ENCODE measurements around the gene CPT1C. TPM values are rescaled to one million over a fixed set of nuclear protein-coding genes. Genes with fewer than 3 reads are reported as not detected.

The CPT1C gene
- total RNA-seq, 1 experiment from 2014 or later: not detected

GRCh38 chr19:49758292-49758691, 67.4 kb downstream of the CPT1C start:
- Histone ChIP-seq H3K4me3 (no peak overlapping the region), H3K27me3 (no peaks in the 10 kb centered on the region), H3K36me3 (no peaks in the 10 kb centered on the region), H3K9me3 (peaks cover 5% of the 10 kb centered on the region; the same call in 1 of the 2 replicates)
- peak; percentile 38 for DNase-seq

- H3K27me3 ChIP-seq: no peaks in the 10 kb centered on the region
- H3K36me3 ChIP-seq: no peaks in the 10 kb centered on the region
- H3K9me3 ChIP-seq: peaks cover 3% of the 10 kb centered on the region; the same call in 1 of the 2 replicates
- DNase-seq: no peak
- H3K4me3 ChIP-seq: no peak overlapping the region
These were observed 70.3 kb downstream of the CPT1C start for GRCh38 chr19:49761249-49761624.

GRCh38 chr19:49761625-49762311, 70.9 kb downstream of the CPT1C start:
- H3K4me3 ChIP-seq: no peak overlapping the region
- H3K36me3 ChIP-seq: no peaks in the 10 kb centered on the region
- peaks cover 2% of the 10 kb centered on the region; the same call in 1 of the 2 replicates for H3K9me3 ChIP-seq
- no peak for DNase-seq
- no peaks in the 10 kb centered on the region for H3K27me3 ChIP-seq

GRCh38 chr19:49763230-49763629, 72.3 kb downstream of the CPT1C start, which contains the start of gene TSKS:
Gene TSKS (minus strand): TSS chr19:49763306. CDS start chr19:49763247, 59 bp downstream.
- Histone ChIP-seq H3K9me3 (no peaks in the 10 kb centered on the region), H3K27me3 (no peaks in the 10 kb centered on the region), H3K36me3 (no peaks in the 10 kb centered on the region), H3K4me3 (no peak within 1 kb of the TSS)
- no peak for DNase-seq

Other genes with a start within 250 kb of the CPT1C start
- not detected in 2 replicates for gene SLC17A7, start 249.6 kb upstream of the CPT1C start, total RNA-seq (2014; rRNA removed; shearing (Covaris generic); ENCODE audit: low replicate concordance)
- gene PIH1D1, start 239.3 kb upstream of the CPT1C start, total RNA-seq (2014; rRNA removed; shearing (Covaris generic); ENCODE audit: low replicate concordance): 121 and 144 TPM in 2 replicates
- gene ALDH16A1, start 237.9 kb upstream of the CPT1C start, total RNA-seq (2014; rRNA removed; shearing (Covaris generic); ENCODE audit: low replicate concordance): 86.4 and 89.0 TPM in 2 replicates
- 0.25 and 5.0 TPM in 2 replicates for gene FLT3LG, start 216.9 kb upstream of the CPT1C start, total RNA-seq (2014; rRNA removed; shearing (Covaris generic); ENCODE audit: low replicate concordance)
- 1,730 and 3,823 TPM in 2 replicates for gene RPL13A, start 203.5 kb upstream of the CPT1C start, total RNA-seq (2014; rRNA removed; shearing (Covaris generic); ENCODE audit: low replicate concordance)
- gene RPS11, start 194.7 kb upstream of the CPT1C start, total RNA-seq (2014; rRNA removed; shearing (Covaris generic); ENCODE audit: low replicate concordance): 2,408 and 3,564 TPM in 2 replicates
- gene FCGRT, start 178.5 kb upstream of the CPT1C start, total RNA-seq (2014; rRNA removed; shearing (Covaris generic); ENCODE audit: low replicate concordance): 29.6 and 58.0 TPM in 2 replicates
- gene RCN3, start 163.1 kb upstream of the CPT1C start, total RNA-seq (2014; rRNA removed; shearing (Covaris generic); ENCODE audit: low replicate concordance): 131 and 183 TPM in 2 replicates
- 46.1 and 109 TPM in 2 replicates for gene NOSIP, start 110.6 kb upstream of the CPT1C start, total RNA-seq (2014; rRNA removed; shearing (Covaris generic); ENCODE audit: low replicate concordance)
- gene PRRG2, start 109.8 kb upstream of the CPT1C start, total RNA-seq (2014; rRNA removed; shearing (Covaris generic); ENCODE audit: low replicate concordance): 0.20 TPM in 1 of 2 replicates, not detected in the other
- 1.2 and 1.8 TPM in 2 replicates for gene PRR12, start 99.9 kb upstream of the CPT1C start, total RNA-seq (2014; rRNA removed; shearing (Covaris generic); ENCODE audit: low replicate concordance)
- 66.4 and 72.7 TPM in 2 replicates for gene RRAS, start 51.0 kb upstream of the CPT1C start, total RNA-seq (2014; rRNA removed; shearing (Covaris generic); ENCODE audit: low replicate concordance)
- gene SCAF1, start 48.9 kb upstream of the CPT1C start, total RNA-seq (2014; rRNA removed; shearing (Covaris generic); ENCODE audit: low replicate concordance): 13.4 and 22.7 TPM in 2 replicates
- gene IRF3, start 25.3 kb upstream of the CPT1C start, total RNA-seq (2014; rRNA removed; shearing (Covaris generic); ENCODE audit: low replicate concordance): 64.1 and 104 TPM in 2 replicates
- 3.0 TPM in 1 of 2 replicates, not detected in the other for gene BCL2L12, start 25.2 kb upstream of the CPT1C start, total RNA-seq (2014; rRNA removed; shearing (Covaris generic); ENCODE audit: low replicate concordance)
- 705 and 777 TPM in 2 replicates for gene PRMT1, start 13.8 kb upstream of the CPT1C start, total RNA-seq (2014; rRNA removed; shearing (Covaris generic); ENCODE audit: low replicate concordance)
- gene ADM5, start 1.5 kb upstream of the CPT1C start, total RNA-seq (2014; rRNA removed; shearing (Covaris generic); ENCODE audit: low replicate concordance): 0.33 and 1.4 TPM in 2 replicates
- not detected in 2 replicates for gene TSKS, start 72.2 kb downstream of the CPT1C start, total RNA-seq (2014; rRNA removed; shearing (Covaris generic); ENCODE audit: low replicate concordance)
- gene AP2A1, start 75.9 kb downstream of the CPT1C start, total RNA-seq (2014; rRNA removed; shearing (Covaris generic); ENCODE audit: low replicate concordance): 83.8 and 115 TPM in 2 replicates
- gene FUZ, start 122.2 kb downstream of the CPT1C start, total RNA-seq (2014; rRNA removed; shearing (Covaris generic); ENCODE audit: low replicate concordance): 8.2 and 31.4 TPM in 2 replicates
- 27.6 and 45.1 TPM in 2 replicates for gene MED25, start 127.2 kb downstream of the CPT1C start, total RNA-seq (2014; rRNA removed; shearing (Covaris generic); ENCODE audit: low replicate concordance)
- gene PTOV1, start 160.0 kb downstream of the CPT1C start, total RNA-seq (2014; rRNA removed; shearing (Covaris generic); ENCODE audit: low replicate concordance): 45.1 and 96.1 TPM in 2 replicates
- 29.4 and 46.4 TPM in 2 replicates for gene PNKP, start 176.5 kb downstream of the CPT1C start, total RNA-seq (2014; rRNA removed; shearing (Covaris generic); ENCODE audit: low replicate concordance)
- gene AKT1S1, start 186.2 kb downstream of the CPT1C start, total RNA-seq (2014; rRNA removed; shearing (Covaris generic); ENCODE audit: low replicate concordance): 12.1 and 16.5 TPM in 2 replicates
- gene TBC1D17, start 186.6 kb downstream of the CPT1C start, total RNA-seq (2014; rRNA removed; shearing (Covaris generic); ENCODE audit: low replicate concordance): 5.2 and 11.5 TPM in 2 replicates
- gene IL4I1, start 205.8 kb downstream of the CPT1C start, total RNA-seq (2014; rRNA removed; shearing (Covaris generic); ENCODE audit: low replicate concordance): 3.6 TPM in 1 of 2 replicates, not detected in the other
- 4.2 and 19.0 TPM in 2 replicates for gene ATF5, start 238.1 kb downstream of the CPT1C start, total RNA-seq (2014; rRNA removed; shearing (Covaris generic); ENCODE audit: low replicate concordance)
- gene NUP62, start 238.4 kb downstream of the CPT1C start, total RNA-seq (2014; rRNA removed; shearing (Covaris generic); ENCODE audit: low replicate concordance): 76.0 and 81.5 TPM in 2 replicates

Measured in MG63 (cell line).